GM11168 (cell line): ENCODE measurements around the gene POP4.
"Not testable (repeated sequence)": the region's sequence is repeated elsewhere in the genome, so short reads cannot be mapped to it uniquely, and the experiment has no call there.

Source experiments
- in situ Hi-C: fragments of 300-500 bp; cut with MboI; formaldehyde crosslinking; loops from one replicate; pipeline ENCODE4 v1.12.0; 2022; ENCODE audit warnings: low sequenced_read_pairs; ENCODE audit not compliant: unreplicated experiment

Gene POP4, protein sequence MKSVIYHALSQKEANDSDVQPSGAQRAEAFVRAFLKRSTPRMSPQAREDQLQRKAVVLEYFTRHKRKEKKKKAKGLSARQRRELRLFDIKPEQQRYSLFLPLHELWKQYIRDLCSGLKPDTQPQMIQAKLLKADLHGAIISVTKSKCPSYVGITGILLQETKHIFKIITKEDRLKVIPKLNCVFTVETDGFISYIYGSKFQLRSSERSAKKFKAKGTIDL

DNA sequence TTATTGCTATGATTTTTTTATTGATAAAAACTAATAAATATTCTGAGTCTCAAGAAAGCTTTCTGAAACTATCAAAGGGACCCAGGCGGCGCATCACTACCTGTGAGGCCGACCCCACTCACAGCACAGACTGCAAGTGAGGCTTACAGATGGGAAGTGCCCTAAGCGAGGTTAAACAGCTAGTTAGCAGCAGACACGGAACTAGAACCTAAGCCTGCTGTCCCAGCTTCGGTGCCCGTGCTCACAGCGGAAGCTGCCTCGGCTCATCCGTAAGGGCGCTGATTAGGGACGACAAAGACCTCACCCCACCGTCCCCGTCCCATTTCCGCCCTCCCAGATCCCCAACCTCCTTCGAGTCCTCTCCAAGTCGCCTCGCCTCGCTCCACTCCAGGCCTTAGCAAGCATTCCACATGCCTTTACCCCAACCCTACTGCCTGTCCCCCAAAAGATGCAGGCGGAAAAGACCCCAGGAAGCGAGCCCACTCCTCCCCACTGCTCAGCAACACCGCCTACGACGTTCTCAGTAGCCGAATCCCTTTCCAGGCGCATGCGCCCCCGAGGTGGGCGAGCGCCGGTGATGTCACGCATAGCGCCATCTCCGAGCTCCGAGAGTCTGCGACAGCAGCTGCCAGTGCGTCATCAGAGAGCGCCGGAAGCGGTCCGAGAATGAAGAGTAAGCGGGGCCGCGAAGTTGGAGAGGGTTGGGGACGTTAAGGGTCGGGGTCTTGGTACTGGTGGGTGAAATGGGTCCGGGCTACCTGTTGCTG, at the start of gene POP4:
Gene POP4, plus strand, starts transcription at position 631 of the 767 bp plus-strand sequence. Its CDS starts 36 bp downstream, at position 667.
- in situ Hi-C loops, result loop anchor here (5.0 kb wide), 1 partner anchor 106 kb away; no protein-coding TSS in a partner anchor

DNA sequence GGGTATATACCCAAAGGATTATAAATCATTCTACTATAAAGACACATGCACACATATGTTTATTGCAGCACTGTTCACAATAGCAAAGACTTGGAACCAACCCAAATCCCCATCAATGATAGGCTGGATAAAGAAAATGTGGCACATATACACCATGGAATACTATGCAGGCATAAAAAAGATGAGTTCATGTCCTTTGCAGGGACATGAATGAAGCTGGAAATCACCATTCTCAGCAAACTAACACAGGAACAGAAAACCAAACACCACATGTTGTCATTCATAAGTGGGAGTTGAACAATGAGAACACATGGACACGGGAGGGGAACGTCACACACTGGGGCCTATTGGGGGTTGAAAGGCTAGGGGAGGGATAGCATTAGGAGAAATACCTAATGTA, 47.0 kb upstream of the POP4 start:
- in situ Hi-C loops, result not testable (repeated sequence)

DNA sequence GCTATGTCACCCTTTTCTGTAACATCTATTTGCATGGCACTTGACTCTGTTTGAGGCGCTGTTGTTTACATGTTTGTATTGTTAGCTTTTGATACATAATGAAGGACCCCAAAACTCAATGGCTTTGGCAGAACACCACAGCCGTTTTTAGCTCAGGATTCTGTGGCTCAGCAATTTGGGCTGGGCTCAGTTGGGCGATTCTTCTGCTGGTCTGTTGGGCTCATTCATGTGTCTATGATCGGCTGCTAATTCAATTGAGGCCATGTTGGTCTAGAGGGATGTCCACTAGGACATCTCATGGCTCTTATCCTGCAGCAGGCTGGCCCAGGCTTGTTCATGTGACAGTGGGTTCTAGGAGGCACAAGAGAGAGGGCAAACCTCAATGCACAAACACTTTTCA, 46.3 kb upstream of the POP4 start:
- in situ Hi-C loops, result no loop called here

DNA sequence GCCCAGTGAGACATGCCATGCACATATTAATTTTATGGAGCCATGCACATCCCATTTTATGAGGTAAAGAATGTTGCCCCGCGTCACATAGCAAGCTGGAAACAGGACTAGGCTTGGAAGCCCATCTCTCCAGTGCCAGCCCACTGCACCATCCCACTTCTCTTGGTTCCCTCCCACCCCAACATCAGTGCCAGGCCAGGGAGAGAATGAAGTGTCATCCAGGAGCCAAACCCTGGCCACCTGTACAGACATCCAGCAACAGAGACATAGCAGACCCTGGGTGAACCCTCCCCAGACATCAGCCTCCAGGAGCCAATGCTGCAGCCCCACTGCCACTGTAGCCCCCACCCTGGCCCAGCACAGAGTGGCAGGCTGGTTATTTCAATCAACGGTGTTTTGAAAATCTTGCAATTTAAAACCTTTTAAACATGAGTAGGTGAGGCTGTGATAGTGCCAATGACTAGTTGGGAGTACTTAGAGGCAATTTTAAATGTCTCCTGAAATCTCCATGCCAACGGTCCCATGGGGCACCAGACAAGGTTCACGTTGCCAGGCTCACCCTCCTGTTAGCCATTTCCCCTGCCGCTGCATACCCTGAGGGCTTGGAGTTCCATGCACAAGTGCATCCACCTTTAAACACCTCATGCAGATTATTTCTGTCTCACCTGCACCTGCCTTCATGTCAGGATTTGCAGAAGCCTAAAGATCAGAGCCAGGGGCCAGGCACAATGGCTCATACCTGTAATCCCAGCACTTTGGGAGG, 45.6 kb upstream of the POP4 start:
- in situ Hi-C loops, result no loop called here

DNA sequence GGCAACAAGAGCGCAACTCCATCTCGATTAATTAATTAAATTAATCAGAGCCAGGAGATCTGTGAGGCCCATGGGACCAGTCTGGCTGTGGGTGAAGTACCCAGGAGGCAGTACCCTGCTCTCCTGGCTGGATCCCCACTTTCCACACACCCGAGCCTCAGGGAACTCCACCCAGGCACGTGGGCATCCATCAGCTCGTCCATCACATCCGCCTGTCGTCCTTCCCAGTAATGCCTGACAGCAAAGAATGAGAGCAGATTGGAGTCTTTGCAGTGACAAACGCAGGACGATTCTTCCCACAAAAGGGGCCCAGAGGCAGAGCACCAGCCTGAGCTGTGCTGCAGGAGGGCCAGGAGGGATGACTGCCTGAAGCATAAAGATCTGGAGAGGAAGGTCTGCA, 44.5 kb upstream of the POP4 start:
- in situ Hi-C loops, result no loop called here

DNA sequence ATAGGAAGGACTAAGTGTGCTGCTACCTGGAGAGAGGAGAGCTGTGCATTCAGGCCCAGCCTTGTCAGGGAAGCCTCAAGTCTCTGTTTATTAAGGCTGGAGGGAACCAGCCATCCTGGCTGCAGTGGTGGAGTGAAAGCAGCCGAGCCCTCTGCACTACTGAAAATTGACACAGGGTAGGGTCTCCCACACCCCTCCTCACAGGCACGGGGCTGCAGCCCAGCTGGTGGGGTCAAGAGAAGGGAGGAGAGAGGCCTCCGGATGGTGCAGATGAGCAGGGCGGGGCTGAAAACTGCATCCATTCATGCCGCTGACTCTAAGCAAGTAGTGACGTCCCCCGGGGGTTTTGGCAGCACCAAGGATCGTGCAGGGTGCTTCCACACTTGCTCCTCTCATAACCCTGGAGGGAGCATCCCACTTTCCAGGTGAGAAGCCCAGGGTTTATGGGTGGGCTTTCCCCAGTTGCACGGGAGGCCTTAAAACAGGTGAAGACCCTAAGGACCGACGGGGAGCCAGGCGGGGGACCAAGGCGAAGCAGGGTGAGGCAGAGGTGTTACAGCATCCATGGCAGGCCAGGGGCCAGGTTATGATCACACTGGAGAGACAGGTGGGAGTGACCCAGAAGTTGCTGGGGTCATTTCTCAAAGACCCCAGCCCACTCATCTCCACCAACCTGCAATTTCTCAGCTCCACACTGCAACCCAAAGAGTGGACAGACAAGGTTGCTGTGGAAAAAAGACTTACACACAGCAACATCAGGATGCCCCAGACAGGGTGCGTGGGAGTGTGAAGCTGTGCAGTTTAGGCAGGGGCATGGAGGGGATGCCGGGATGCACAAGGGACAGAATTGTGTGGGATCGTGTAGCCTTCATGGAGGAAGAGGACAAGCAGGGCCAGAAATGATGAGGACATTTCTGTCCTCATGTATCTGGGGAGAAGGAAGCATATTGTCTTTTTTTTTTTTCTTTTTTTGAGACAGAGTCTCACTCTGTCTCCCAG, 43.5 kb upstream of the POP4 start:
- in situ Hi-C loops, result no loop called here

DNA sequence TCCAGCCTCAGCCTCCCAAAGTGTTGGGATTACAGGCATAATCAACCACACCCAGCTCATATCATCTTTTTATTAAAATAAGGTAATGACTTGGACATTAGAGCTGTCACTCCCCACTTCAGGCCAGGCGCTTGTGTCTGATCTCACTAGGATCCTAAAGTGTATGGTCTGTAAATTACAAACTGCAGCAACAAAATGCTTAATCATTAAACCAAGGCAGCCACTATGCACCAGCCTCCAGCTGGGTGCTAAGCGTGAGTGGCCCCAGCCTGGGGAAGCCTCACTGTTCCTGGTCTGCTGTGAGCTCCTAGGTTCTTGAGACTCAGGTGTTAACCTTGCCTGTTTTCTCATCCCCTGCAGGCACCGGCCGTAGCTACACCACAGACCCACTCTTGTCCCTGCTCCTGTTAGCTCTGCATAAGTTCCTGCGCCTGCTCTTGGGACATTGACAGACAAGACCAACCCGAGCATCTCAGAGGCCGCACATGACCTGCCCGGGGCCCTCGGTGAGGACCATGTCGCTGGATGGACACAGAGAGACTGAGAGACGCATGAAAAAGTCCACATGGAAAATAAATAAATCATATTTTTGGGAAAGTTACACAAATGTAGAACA, 42.5 kb upstream of the POP4 start:
- in situ Hi-C loops, result no loop called here

DNA sequence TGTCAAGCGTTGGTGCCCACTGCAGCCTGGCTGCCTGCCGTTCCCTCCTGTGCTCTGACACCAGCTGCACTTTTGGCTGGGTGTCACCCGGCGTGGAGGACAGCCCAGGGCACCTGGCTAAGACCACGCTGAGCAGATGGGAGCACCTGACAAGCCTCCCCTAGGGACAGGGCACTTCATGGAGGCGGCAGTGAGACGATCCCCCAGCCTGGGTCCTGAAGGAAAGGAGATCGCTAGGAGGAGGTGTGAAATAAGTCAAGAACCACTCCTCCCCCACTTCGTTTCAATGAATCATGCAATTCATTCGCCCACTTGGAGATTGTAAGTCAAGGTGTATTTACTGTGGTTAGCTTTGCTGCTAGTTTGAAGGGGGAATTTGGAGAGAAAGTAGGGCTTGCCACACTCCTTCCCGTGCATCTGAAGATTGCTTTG, 41.5 kb upstream of the POP4 start:
- in situ Hi-C loops, result no loop called here

DNA sequence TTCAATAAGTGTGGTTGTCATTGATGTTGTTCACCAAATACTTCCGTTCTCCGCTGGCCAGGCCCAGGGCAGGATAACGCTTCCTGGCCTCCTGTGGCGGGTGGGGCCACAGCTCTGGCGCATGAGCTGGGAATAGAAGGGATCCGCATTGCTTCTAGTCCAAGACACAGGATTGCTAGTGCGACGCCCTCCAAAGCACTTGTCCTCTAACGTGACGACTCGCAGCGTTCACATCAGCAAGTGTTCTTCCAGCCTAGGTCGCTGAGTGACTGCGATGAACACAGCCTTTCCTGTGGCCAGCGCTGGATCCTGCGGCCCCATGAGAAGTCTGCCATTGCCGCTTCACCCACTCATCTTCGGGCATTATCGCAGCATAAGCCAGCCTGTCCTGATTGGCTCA, 40.9 kb upstream of the POP4 start:
- in situ Hi-C loops, result no loop called here

DNA sequence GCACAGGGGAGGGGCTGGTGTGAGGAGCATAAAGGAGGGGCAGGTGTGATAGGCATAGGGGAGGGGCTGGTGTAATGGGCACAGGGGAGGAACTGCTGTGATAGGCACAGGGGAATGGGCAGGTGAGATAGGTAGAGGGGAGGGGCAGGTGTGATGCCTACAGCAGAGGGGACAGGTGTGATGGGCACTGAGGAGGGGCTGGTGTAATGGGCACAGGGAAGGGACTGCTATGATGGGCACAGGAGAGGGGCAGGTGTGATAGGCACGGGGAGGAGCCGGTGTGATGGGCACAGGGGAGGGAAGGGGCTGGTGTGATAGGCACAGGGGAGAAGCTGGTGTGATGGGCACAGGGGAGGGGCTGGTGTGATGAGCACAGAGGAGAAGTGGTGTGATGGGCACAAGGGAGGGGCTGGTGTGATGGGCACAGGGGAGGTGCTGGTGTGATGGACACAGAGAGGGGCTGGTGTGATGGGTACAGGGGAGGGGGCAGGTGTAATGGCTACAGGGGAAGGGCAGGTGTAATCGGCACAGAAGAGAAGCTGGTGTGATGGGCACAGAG, 39.5 kb upstream of the POP4 start:
- in situ Hi-C loops, result no loop called here

DNA sequence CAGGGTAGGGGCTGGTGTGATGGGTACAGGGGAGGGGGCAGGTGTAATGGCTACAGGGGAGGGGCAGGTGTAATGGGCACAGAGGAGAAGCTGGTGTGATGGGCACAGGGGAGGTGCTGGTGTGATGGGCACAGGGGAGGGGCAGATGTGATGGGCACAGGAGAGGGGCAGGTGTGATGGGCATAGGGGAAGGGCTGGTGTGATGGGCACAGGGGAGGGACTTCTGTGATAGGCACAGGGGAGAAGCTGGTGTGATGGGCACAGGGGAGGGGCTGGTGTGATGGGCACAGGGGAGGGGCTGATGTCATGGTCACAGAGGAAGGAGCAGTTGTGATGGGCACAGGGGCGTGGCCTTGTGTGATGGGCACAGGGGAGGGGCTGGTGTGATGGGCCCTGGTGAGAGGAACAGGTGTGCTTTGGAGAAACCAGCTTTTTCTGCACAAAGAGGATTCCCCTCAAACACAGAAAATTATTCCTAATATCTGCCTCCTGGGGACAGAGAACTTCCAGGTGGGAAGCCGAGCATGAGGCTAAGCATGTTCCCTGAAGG, 38.6 kb upstream of the POP4 start:
- in situ Hi-C loops, result no loop called here

DNA sequence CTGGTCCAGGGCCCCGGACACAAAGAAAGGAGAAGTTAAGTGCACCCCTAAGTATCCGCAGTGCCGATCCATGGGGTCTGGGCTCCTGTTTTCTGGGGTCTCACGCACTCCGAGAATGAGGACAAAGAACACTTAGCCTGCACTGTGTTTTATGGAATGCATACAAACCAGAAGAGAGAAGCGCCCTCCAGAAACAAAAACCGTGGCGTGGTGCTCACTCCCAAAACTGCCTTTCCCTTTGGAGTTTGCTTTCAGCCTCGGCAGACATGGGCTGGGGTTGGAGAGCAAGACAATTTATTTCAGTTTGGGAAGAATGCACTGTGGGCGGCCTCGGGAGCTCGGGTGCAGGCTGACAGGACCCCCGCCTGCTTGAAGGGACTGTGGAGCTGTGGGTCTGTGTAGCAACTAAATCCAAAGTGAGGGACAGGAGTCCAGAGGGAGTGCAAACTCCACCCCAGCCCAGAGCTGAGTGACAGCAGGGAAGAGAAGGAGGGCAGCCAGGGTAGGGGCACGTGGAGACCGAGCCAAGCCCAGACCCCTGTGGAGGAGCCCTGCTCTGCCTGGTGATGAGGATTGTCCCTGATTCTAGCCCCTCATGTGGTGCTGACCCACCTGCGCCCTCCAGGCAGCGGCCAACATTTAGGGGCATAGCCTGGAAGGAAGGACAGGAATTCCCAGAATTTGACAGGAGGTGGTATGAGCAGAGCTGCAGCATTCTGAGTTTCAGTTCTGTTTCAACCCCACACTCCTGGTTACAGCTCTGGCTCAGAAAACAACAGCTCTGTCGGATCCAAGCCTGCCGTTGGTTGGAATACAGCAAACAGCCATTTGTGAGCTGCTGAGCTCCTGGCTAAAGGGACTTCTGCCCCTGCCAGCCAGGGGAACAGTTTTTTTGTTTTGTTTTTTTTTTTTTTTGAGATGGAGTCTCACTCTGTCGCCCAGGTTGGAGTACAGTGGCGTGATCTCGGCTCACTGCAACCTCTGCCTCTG, 37.8 kb upstream of the POP4 start:
- in situ Hi-C loops, result no loop called here

DNA sequence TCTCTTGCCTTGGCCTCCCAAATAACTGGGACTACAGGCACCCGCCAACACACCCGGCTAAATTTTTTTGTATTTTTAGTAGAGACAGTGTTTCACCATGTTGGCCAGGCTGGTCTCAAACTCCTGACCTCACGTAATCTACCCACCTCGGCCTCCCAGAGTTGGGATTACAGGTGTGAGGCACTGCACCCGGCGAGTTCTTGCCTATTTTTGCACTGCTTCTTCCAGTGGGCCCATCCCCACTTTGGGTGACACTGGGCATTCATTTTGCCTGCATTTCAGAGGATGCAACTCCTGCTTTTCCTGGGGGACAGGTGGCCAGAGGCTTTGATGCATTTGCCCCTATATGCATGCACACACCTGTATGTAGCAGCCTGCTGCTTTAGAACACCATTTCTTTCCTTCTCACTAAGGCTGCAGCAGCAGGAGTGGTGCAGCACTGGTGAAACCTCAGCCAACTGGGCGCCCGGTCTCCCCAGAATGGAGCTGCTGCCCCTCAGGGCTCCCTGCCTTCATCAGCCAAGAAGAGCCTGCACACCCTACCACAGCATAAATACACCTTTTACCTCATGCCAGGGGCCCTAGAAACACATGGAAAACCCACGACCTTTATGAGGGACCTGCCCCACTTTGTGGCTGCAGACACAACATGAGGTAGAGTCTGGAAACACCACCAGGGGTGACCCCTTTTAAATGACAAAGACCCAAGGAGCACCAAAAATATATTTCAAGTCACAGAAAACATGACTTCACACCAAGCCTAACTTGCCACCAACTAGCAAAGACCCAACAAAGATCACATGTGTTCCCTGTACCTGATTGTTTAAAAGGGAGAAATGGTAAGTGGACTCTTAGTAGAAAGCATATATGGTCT, 36.8 kb upstream of the POP4 start:
- in situ Hi-C loops, result no loop called here

DNA sequence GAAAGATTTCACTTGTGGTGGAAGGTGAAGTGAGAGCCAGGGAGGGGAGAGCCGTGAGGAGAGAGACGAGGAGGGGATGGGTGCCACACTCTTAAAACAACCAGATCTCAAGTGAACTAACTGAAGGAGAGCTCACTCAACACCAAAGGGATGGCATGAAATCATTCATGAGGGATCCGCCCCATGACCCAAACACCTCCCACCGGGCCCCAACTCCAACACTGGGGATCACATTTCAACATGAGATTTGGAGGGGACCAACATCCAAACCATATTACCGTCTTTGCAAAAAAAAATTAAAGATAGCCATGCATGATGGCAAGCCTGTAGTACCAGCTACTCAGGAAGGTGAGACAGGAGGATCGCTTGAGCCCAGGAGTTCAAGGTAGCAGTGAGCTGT, 34.9 kb upstream of the POP4 start:
- in situ Hi-C loops, result no loop called here

DNA sequence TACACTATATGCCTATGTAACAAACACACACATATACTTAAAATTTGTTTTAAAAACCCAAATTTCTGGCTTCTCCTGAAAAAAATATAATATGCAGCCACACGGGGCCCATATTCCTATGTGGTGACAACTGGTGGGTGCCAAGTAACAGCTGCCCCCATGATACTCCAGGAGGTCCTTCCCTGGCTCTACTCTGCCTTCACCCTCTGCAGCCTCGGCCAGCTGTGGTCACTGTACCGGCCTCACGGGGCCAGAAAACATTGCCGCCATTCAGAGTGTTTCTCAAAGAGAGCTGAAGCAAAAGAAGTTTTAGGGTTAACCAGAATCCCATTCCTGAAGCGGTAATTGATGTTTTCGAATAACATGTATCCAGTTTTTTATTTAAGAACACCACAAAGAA, 32.6 kb upstream of the POP4 start:
- in situ Hi-C loops, result no loop called here

DNA sequence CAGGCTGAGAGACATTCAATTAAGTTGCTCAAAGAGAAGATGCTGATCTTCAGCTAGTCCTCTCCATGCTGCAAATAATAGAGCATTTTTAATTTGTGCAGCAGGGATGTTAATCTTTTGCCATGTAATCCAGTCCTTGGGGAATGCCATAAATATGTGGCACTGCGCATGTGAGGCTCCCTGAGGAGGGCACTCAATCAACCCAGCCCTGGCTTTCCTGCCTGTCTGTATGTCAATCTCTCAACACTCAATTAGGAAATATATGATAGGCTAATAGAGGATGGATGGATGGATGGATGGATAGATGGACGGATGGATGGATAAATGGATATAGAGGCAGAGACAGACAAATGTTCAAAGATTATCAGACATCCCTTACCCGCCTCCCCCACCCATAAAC, 31.6 kb upstream of the POP4 start:
- in situ Hi-C loops, result no loop called here

DNA sequence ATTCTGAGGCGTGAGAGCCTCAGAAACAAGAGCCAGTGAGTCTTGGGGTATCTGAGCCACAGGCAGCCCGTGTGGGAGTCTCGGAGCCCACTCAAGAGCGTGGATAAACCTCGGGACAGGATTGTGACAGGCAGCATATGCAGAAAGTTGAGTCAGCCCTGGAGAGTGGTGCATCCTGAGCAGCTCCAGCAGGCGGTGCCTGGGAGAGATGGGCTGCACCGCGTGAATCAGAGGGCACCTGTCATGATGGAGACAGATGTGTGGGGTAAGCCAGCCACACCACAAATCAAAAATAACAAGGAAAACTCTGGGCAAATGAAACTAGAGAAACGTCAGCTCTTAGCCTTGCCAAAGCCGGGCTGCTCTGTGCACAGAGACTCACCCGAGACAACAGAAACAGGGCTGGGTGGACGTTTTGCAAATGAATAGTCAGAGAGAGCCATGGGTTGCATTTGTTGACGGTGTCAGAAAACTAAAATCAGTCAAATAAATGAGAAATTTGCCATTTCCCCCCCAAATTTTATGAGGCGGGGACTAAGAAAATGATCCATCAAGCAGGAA, 30.0 kb upstream of the POP4 start:
- in situ Hi-C loops, result no loop called here
